GM23338 (cell line): ENCODE measurements around the gene NDUFAF7. TPM values are rescaled to one million over a fixed set of nuclear protein-coding genes. Genes with fewer than 3 reads are reported as not detected.

Source experiments
- ATAC-seq: fragments of 200-7000 bp; cut with Tn5 transposase; 3 replicates; pipeline ENCODE4 v1.9.1; 2020
- DNase-seq: peaks from one replicate; pipeline ENCODE4 v3.0.0-alpha.2; 2015; ENCODE audit warnings: low spot score
- H2AFZ ChIP-seq: fragments of 200-600 bp; sonication (generic); 2 replicates; pipeline ENCODE4 v1.8.0; 2016; ENCODE audit warnings: antibody characterized with exemption, mild to moderate bottlenecking, moderate library complexity
- H3F3A ChIP-seq: fragments of 200-600 bp; sonication (generic); replicated peaks from 2 replicates; pipeline ENCODE4 v1.8.0; 2017; ENCODE audit warnings: antibody characterized with exemption, mixed run types, low read depth
- H3K27ac ChIP-seq: fragments of 200-600 bp; sonication (generic); 2 replicates; pipeline ENCODE4 v1.6.1; 2016; ENCODE audit warnings: low read depth
- H3K27me3 ChIP-seq: fragments of 200-600 bp; sonication (generic); 2 replicates; pipeline ENCODE4 v1.8.0; 2016; ENCODE audit warnings: mild to moderate bottlenecking, mixed run types, moderate library complexity; ENCODE audit not compliant: insufficient read depth
- H3K36me3 ChIP-seq: fragments of 200-600 bp; sonication (generic); 2 replicates; pipeline ENCODE4 v1.8.0; 2016; ENCODE audit warnings: mild to moderate bottlenecking; ENCODE audit not compliant: insufficient read depth
- H3K4me1 ChIP-seq: fragments of 200-600 bp; sonication (generic); 2 replicates; pipeline ENCODE4 v1.8.0; 2016; ENCODE audit warnings: mild to moderate bottlenecking, moderate library complexity; ENCODE audit not compliant: insufficient read depth
- H3K4me2 ChIP-seq: fragments of 200-600 bp; sonication (generic); 2 replicates; pipeline ENCODE4 v1.7.1; 2017; ENCODE audit warnings: mixed run types
- H3K4me3 ChIP-seq: fragments of 200-600 bp; sonication (generic); 2 replicates; pipeline ENCODE4 v1.6.1; 2016; ENCODE audit warnings: mixed run types
- H3K79me2 ChIP-seq: fragments of 200-600 bp; sonication (generic); replicated peaks from 2 replicates; pipeline ENCODE4 v1.8.0; 2017; ENCODE audit warnings: mild to moderate bottlenecking; ENCODE audit not compliant: insufficient read depth
- H3K9me2 ChIP-seq: fragments of 200-600 bp; sonication (generic); 2 replicates; pipeline ENCODE4 v1.8.0; 2017; ENCODE audit not compliant: insufficient read depth
- H4K20me1 ChIP-seq: fragments of 200-600 bp; sonication (generic); replicated peaks from 2 replicates; pipeline ENCODE4 v1.8.0; 2017; ENCODE audit warnings: mild to moderate bottlenecking; ENCODE audit not compliant: insufficient read depth
- H3K27ac Mint-ChIP-seq: 2 replicates; pipeline ENCODE4 v1.8.0; 2020; ENCODE audit warnings: inconsistent platforms, mild to moderate bottlenecking, moderate library complexity, mixed read lengths
- H3K27me3 Mint-ChIP-seq: 3 replicates; pipeline ENCODE4 v1.8.0; 2022; ENCODE audit warnings: low read depth, mild to moderate bottlenecking, moderate library complexity, mixed read lengths, inconsistent platforms; ENCODE audit not compliant: insufficient read depth, poor library complexity
- H3K36me3 Mint-ChIP-seq: 3 replicates; pipeline ENCODE4 v1.8.0; 2021; ENCODE audit warnings: low read depth, mild to moderate bottlenecking, inconsistent platforms, moderate library complexity, mixed read lengths
- H3K4me1 Mint-ChIP-seq: 3 replicates; pipeline ENCODE4 v1.8.0; 2020; ENCODE audit warnings: mild to moderate bottlenecking, inconsistent platforms, mixed read lengths
- H3K4me3 Mint-ChIP-seq: 3 replicates; pipeline ENCODE4 v1.8.0; 2021; ENCODE audit warnings: moderate library complexity, mild to moderate bottlenecking, inconsistent platforms, mixed read lengths
- H3K9me3 Mint-ChIP-seq: 3 replicates; pipeline ENCODE4 v1.8.0; 2020; ENCODE audit warnings: moderate library complexity, mild to moderate bottlenecking, inconsistent platforms, mixed read lengths
- JUNB ChIP-seq: IDR thresholded peaks from one replicate; pipeline ENCODE4 v1.6.1; 2016; ENCODE audit warnings: antibody characterized with exemption; ENCODE audit not compliant: unreplicated experiment
- NANOG ChIP-seq: IDR thresholded peaks from 2 replicates; pipeline ENCODE4 v1.6.1; 2016; ENCODE audit warnings: antibody characterized with exemption, borderline replicate concordance
- POLR2AphosphoS5 ChIP-seq: IDR thresholded peaks from 2 replicates; pipeline ENCODE4 v1.6.1; 2016; ENCODE audit warnings: antibody characterized with exemption, low read depth
- STAT1 ChIP-seq: IDR thresholded peaks from one replicate; pipeline ENCODE4 v1.6.1; 2016; ENCODE audit warnings: antibody characterized with exemption; ENCODE audit not compliant: unreplicated experiment
- polyA plus RNA-seq: library from polyadenylated mRNA; unstranded; fragments of >200 nt; fragmentation: Nextera tagmentation; extraction: Ambion mirVana; gene quantifications from 2 replicates; pipeline ENCODE4 v1.2.1, GENCODE V29; 2016
- total RNA-seq: library from RNA; depleted of rRNA; stranded (reverse); fragments of >200 nt; shearing (Covaris generic); gene quantifications from 2 replicates; pipeline ENCODE4 v1.2.3, GENCODE V29; 2014
- TF ChIP-seq, protein P1 (sequence below), 2 experiments: fragments of 200-600 bp in 1 of 2; sonication (generic) in 1 of 2; conservative IDR thresholded peaks; 2 replicates each; pipeline versions ENCODE4 v1.5.1 to v1.6.1; 2016 to 2017; ENCODE audit warnings: antibody characterized with exemption in 2 of 2, low read depth in 2 of 2, mild to moderate bottlenecking in 2 of 2, moderate library complexity in 1 of 2
- TF ChIP-seq, protein P2 (sequence below): fragments of 250-450 bp; sonication (Bioruptor Pico); IDR thresholded peaks from 2 replicates; pipeline ENCODE4 v1.5.0; 2020; ENCODE audit warnings: mild to moderate bottlenecking, moderate library complexity
- TF ChIP-seq, protein P3 (sequence below): IDR thresholded peaks from 2 replicates; pipeline ENCODE4 v1.6.1; 2016; ENCODE audit warnings: antibody characterized with exemption

The NDUFAF7 gene
- total and polyA plus RNA-seq, 2 experiments from 2014 or later, result 47.4 to 58.2 TPM

DNA sequence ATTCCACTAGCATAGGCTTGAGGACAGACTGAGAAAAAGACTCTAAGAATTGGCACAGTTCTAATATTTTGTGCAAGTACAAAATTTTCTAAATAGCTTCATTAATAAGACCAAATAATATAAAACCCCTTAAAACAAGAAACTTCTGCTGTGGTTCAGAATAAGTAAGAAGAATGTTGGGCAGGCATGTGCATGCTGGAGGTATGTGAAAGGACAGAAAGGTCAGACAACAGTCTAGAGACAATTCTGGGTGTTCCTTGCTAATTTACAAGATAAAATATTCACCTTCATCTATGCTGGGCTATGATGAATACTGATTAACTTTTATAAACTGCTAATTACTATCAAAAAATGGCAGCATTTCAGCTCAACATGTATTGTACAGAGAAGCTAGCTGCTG, 20.2 kb upstream of the NDUFAF7 start:
- no peaks in the 10 kb centered on the region for H3K4me1 ChIP-seq
- H3K4me3 Mint-ChIP-seq, result no peak overlapping the region
- TF ChIP-seq STAT1, result no peak
- TF ChIP-seq, protein P1, sequence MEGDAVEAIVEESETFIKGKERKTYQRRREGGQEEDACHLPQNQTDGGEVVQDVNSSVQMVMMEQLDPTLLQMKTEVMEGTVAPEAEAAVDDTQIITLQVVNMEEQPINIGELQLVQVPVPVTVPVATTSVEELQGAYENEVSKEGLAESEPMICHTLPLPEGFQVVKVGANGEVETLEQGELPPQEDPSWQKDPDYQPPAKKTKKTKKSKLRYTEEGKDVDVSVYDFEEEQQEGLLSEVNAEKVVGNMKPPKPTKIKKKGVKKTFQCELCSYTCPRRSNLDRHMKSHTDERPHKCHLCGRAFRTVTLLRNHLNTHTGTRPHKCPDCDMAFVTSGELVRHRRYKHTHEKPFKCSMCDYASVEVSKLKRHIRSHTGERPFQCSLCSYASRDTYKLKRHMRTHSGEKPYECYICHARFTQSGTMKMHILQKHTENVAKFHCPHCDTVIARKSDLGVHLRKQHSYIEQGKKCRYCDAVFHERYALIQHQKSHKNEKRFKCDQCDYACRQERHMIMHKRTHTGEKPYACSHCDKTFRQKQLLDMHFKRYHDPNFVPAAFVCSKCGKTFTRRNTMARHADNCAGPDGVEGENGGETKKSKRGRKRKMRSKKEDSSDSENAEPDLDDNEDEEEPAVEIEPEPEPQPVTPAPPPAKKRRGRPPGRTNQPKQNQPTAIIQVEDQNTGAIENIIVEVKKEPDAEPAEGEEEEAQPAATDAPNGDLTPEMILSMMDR (conservative IDR thresholded peaks at IDR 0.05; ENCODE audit: low read depth in 2 of 2), result no peak
- TF ChIP-seq, protein P2, sequence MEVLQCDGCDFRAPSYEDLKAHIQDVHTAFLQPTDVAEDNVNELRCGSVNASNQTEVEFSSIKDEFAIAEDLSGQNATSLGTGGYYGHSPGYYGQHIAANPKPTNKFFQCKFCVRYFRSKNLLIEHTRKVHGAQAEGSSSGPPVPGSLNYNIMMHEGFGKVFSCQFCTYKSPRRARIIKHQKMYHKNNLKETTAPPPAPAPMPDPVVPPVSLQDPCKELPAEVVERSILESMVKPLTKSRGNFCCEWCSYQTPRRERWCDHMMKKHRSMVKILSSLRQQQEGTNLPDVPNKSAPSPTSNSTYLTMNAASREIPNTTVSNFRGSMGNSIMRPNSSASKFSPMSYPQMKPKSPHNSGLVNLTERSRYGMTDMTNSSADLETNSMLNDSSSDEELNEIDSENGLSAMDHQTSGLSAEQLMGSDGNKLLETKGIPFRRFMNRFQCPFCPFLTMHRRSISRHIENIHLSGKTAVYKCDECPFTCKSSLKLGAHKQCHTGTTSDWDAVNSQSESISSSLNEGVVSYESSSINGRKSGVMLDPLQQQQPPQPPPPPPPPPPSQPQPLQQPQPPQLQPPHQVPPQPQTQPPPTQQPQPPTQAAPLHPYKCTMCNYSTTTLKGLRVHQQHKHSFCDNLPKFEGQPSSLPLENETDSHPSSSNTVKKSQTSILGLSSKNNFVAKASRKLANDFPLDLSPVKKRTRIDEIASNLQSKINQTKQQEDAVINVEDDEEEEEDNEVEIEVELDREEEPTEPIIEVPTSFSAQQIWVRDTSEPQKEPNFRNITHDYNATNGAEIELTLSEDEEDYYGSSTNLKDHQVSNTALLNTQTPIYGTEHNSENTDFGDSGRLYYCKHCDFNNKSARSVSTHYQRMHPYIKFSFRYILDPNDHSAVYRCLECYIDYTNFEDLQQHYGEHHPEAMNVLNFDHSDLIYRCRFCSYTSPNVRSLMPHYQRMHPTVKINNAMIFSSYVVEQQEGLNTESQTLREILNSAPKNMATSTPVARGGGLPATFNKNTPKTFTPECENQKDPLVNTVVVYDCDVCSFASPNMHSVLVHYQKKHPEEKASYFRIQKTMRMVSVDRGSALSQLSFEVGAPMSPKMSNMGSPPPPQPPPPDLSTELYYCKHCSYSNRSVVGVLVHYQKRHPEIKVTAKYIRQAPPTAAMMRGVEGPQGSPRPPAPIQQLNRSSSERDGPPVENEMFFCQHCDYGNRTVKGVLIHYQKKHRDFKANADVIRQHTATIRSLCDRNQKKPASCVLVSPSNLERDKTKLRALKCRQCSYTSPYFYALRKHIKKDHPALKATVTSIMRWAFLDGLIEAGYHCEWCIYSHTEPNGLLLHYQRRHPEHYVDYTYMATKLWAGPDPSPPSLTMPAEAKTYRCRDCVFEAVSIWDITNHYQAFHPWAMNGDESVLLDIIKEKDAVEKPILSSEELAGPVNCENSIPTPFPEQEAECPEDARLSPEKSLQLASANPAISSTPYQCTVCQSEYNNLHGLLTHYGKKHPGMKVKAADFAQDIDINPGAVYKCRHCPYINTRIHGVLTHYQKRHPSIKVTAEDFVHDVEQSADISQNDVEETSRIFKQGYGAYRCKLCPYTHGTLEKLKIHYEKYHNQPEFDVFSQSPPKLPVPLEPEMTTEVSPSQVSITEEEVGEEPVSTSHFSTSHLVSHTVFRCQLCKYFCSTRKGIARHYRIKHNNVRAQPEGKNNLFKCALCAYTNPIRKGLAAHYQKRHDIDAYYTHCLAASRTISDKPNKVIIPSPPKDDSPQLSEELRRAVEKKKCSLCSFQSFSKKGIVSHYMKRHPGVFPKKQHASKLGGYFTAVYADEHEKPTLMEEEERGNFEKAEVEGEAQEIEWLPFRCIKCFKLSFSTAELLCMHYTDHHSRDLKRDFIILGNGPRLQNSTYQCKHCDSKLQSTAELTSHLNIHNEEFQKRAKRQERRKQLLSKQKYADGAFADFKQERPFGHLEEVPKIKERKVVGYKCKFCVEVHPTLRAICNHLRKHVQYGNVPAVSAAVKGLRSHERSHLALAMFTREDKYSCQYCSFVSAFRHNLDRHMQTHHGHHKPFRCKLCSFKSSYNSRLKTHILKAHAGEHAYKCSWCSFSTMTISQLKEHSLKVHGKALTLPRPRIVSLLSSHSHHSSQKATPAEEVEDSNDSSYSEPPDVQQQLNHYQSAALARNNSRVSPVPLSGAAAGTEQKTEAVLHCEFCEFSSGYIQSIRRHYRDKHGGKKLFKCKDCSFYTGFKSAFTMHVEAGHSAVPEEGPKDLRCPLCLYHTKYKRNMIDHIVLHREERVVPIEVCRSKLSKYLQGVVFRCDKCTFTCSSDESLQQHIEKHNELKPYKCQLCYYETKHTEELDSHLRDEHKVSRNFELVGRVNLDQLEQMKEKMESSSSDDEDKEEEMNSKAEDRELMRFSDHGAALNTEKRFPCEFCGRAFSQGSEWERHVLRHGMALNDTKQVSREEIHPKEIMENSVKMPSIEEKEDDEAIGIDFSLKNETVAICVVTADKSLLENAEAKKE (CRISPR knock-in tag), result no peak
- no peak for TF ChIP-seq NANOG
- TF ChIP-seq JUNB, result no peak
- TF ChIP-seq, protein P3, sequence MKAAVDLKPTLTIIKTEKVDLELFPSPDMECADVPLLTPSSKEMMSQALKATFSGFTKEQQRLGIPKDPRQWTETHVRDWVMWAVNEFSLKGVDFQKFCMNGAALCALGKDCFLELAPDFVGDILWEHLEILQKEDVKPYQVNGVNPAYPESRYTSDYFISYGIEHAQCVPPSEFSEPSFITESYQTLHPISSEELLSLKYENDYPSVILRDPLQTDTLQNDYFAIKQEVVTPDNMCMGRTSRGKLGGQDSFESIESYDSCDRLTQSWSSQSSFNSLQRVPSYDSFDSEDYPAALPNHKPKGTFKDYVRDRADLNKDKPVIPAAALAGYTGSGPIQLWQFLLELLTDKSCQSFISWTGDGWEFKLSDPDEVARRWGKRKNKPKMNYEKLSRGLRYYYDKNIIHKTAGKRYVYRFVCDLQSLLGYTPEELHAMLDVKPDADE, result no peak
- no peak for TF ChIP-seq POLR2AphosphoS5
- H3K27ac Mint-ChIP-seq, result no peak overlapping the region
- peaks cover 93% of the 10 kb centered on the region for H3K36me3 Mint-ChIP-seq
- no peaks in the 10 kb centered on the region for H4K20me1 ChIP-seq
- H3K36me3 ChIP-seq, result peaks cover 89% of the 10 kb centered on the region
- no peaks in the 10 kb centered on the region for H3K9me2 ChIP-seq
- DNase-seq (no peak), ATAC-seq (no peak)
- H3K4me3 ChIP-seq, result no peak overlapping the region
- H3K79me2 ChIP-seq, result peaks cover 58% of the 10 kb centered on the region
- H3K4me1 Mint-ChIP-seq, result peaks cover 21% of the 10 kb centered on the region
- peaks cover 10% of the 10 kb centered on the region for H3K27me3 Mint-ChIP-seq
- no peak overlapping the region for H2AFZ ChIP-seq
- peaks cover 47% of the 10 kb centered on the region for H3K9me3 Mint-ChIP-seq
- peak overlapping the region; percentile 18; the same call in 1 of the 2 replicates for H3K27ac ChIP-seq
- H3F3A ChIP-seq, result no peaks in the 10 kb centered on the region
- no peaks in the 10 kb centered on the region for H3K27me3 ChIP-seq
- no peak overlapping the region for H3K4me2 ChIP-seq
